PC-9 (cell line): Measurements from ENCODE around the gene FILIP1L. TPM values are rescaled to one million over a fixed set of nuclear protein-coding genes. Genes with fewer than 3 reads are reported as not detected.

Experiments
- BruUV-seq: library from RNA; stranded (reverse); fragments of 400-500 nt; replicated peaks from 2 replicates; lab custom pipeline; 2021; lab: Mats Ljungman, UMichigan
- CTCF ChIA-PET: fragments of 300-600 bp; sonication (Branson Sonifier 250); formaldehyde crosslinking; loops from one replicate; lab custom pipeline; 2022; ENCODE audit warnings: antibody characterized with exemption; lab: Charles Lee
- POLR2A ChIA-PET: fragments of 300-600 bp; sonication (Branson Sonifier 250); formaldehyde crosslinking; loops from one replicate; lab custom pipeline; 2022; ENCODE audit warnings: antibody characterized with exemption; ENCODE audit not compliant: unreplicated experiment; lab: Charles Lee
- DNase-seq, 2 experiments: peaks; one replicate each; pipeline versions ENCODE4 v3.0.0 to v3.0.0-alpha.2; 2015 to 2022; ENCODE audit warnings: mixed read lengths in 1 of 2
- H2AFZ ChIP-seq: fragments of 200-600 bp; sonication (generic); 2 replicates; pipeline ENCODE4 v1.8.1; 2017; ENCODE audit warnings: antibody characterized with exemption
- H3F3A ChIP-seq: fragments of 200-600 bp; sonication (generic); 2 replicates; pipeline ENCODE4 v1.8.1; 2017; ENCODE audit warnings: antibody characterized with exemption, mild to moderate bottlenecking, low read depth; ENCODE audit not compliant: insufficient read depth
- H3K27ac ChIP-seq: fragments of 200-600 bp; sonication (generic); 2 replicates; pipeline ENCODE4 v1.6.1; 2016; ENCODE audit warnings: mixed run types
- H3K27me3 ChIP-seq: fragments of 200-600 bp; sonication (generic); 2 replicates; pipeline ENCODE4 v1.6.1; 2016; ENCODE audit warnings: low read depth, mixed run types; ENCODE audit not compliant: insufficient read depth
- H3K36me3 ChIP-seq: fragments of 200-600 bp; sonication (generic); 2 replicates; pipeline ENCODE4 v1.6.1; 2016; ENCODE audit warnings: low read depth, mixed run types
- H3K4me1 ChIP-seq: fragments of 200-600 bp; sonication (generic); replicated peaks from 2 replicates; pipeline ENCODE4 v1.6.1; 2016; ENCODE audit warnings: mixed run types; ENCODE audit not compliant: insufficient read depth
- H3K4me2 ChIP-seq: fragments of 200-600 bp; sonication (generic); 2 replicates; pipeline ENCODE4 v1.6.1; 2017; ENCODE audit warnings: mixed run types
- H3K4me3 ChIP-seq: fragments of 200-600 bp; sonication (generic); 2 replicates; pipeline ENCODE4 v1.6.1; 2016; ENCODE audit warnings: mixed run types
- H3K79me2 ChIP-seq: fragments of 200-600 bp; sonication (generic); 2 replicates; pipeline ENCODE4 v1.6.1; 2017; ENCODE audit warnings: low read depth, mixed run types
- H3K9me2 ChIP-seq: fragments of 200-600 bp; sonication (generic); 2 replicates; pipeline ENCODE4 v1.8.1; 2017; ENCODE audit warnings: mild to moderate bottlenecking; ENCODE audit not compliant: insufficient read depth
- H3K9me3 ChIP-seq: fragments of 200-600 bp; sonication (generic); 2 replicates; pipeline ENCODE4 v1.8.1; 2016; ENCODE audit warnings: low read depth; ENCODE audit not compliant: insufficient read depth
- H4K20me1 ChIP-seq: fragments of 200-600 bp; sonication (generic); 2 replicates; pipeline ENCODE4 v1.8.1; 2017; ENCODE audit not compliant: insufficient read depth
- CTCF ChIP-seq: fragments of 200-600 bp; sonication (generic); conservative IDR thresholded peaks from 2 replicates; pipeline ENCODE4 v1.6.1; 2017; ENCODE audit warnings: mixed run types, antibody characterized with exemption, mild to moderate bottlenecking, moderate library complexity
- EZH2 ChIP-seq: fragments of 200-600 bp; sonication (generic); IDR thresholded peaks from 2 replicates; pipeline ENCODE4 v1.8.0; 2017; ENCODE audit warnings: antibody characterized with exemption, low read depth
- intact Hi-C: fragments of 100-400 bp; cut with micrococcal nuclease; formaldehyde crosslinking; loops from one replicate; pipeline ENCODE4 v1.10.0; 2022; ENCODE audit not compliant: unreplicated experiment
- total RNA-seq: library from RNA; stranded (reverse); gene quantifications from 2 replicates; pipeline ENCODE4 v1.2.3, GENCODE V29; 2021

The FILIP1L gene
- total RNA-seq, 1 experiment from 2014 or later = 16.8 TPM

GRCh38 chr3:99868311-99868646 lies 246.0 kb downstream of the FILIP1L start:
- Histone ChIP-seq H3K27ac (no peak overlapping the region), H3F3A (no peaks in the 10 kb centered on the region), H4K20me1 (no peaks in the 10 kb centered on the region), H3K27me3 (no peaks in the 10 kb centered on the region), H3K36me3 (peaks cover 14% of the 10 kb centered on the region; the same call in 1 of the 2 replicates), H3K9me3 (no peaks in the 10 kb centered on the region), H3K79me2 (peaks cover 46% of the 10 kb centered on the region), H2AFZ (no peak overlapping the region), H3K4me2 (no peak overlapping the region), H3K4me1 (peaks cover 30% of the 10 kb centered on the region), H3K9me2 (no peaks in the 10 kb centered on the region), H3K4me3 (no peak overlapping the region)
- no TSS peak for BruUV-seq
- ChIA-PET POLR2A (interaction anchor here (0.5 kb wide), 1 partner anchor 33 kb away, joined by 4 read pairs; no protein-coding TSS in a partner anchor), CTCF (no interaction called here)
- TF ChIP-seq CTCF (no peak), EZH2 (no peak)
- DNase-seq = no peak
- intact Hi-C loops = loop anchor here (5.0 kb wide), 1 partner anchor 174 kb away; no protein-coding TSS in a partner anchor

GRCh38 chr3:99867594-99868310 lies 246.5 kb downstream of the FILIP1L start:
- TF ChIP-seq CTCF = no peak
- TF ChIP-seq EZH2 = no peak
- H3F3A ChIP-seq = no peaks in the 10 kb centered on the region
- POLR2A ChIA-PET = interaction anchor here (0.6 to 0.9 kb wide), 2 partner anchors 139 to 1956 kb away, joined by 4 read pairs; no protein-coding TSS in a partner anchor
- DNase-seq = no peak
- peaks cover 26% of the 10 kb centered on the region for H3K4me1 ChIP-seq
- H3K27me3 ChIP-seq = no peaks in the 10 kb centered on the region
- peaks cover 17% of the 10 kb centered on the region; the same call in 1 of the 2 replicates for H3K36me3 ChIP-seq
- CTCF ChIA-PET = interaction anchor here (0.7 kb wide), 1 partner anchor 135 kb away, joined by 4 read pairs; no protein-coding TSS in a partner anchor
- H3K9me2 ChIP-seq = no peaks in the 10 kb centered on the region
- no peak overlapping the region for H3K4me2 ChIP-seq
- no peaks in the 10 kb centered on the region for H3K9me3 ChIP-seq
- intact Hi-C loops = loop anchor here (5.0 kb wide), 1 partner anchor 175 kb away; no protein-coding TSS in a partner anchor
- no peak overlapping the region for H3K4me3 ChIP-seq
- no peaks in the 10 kb centered on the region for H4K20me1 ChIP-seq
- H3K27ac ChIP-seq = no peak overlapping the region
- no peak overlapping the region for H2AFZ ChIP-seq
- peaks cover 42% of the 10 kb centered on the region for H3K79me2 ChIP-seq
- no TSS peak for BruUV-seq

- ChIA-PET POLR2A (no interaction called here), CTCF (no interaction called here)
- Histone ChIP-seq H3K9me2 (no peaks in the 10 kb centered on the region), H3K4me2 (no peak overlapping the region), H3K9me3 (no peaks in the 10 kb centered on the region), H3K79me2 (peaks cover 42% of the 10 kb centered on the region), H3K27ac (no peak overlapping the region), H3K36me3 (peaks cover 17% of the 10 kb centered on the region; the same call in 1 of the 2 replicates), H2AFZ (no peak overlapping the region), H3K27me3 (no peaks in the 10 kb centered on the region), H3K4me1 (peaks cover 26% of the 10 kb centered on the region), H3F3A (no peaks in the 10 kb centered on the region), H4K20me1 (no peaks in the 10 kb centered on the region), H3K4me3 (no peak overlapping the region)
- no TSS peak for BruUV-seq
- intact Hi-C loops = loop anchor here (1.0 to 5.0 kb wide), 2 partner anchors 131 to 176 kb away; no protein-coding TSS in a partner anchor
- TF ChIP-seq EZH2 = no peak
- TF ChIP-seq CTCF = no peak
- DNase-seq = no peak
Measured at GRCh38 chr3:99866261-99866761, 248.0 kb downstream of the FILIP1L start.
